Measurements from ENCODE around the gene DRC3. TPM values are rescaled to one million over a fixed set of nuclear protein-coding genes. Genes with fewer than 3 reads are reported as not detected.

Gene DRC3
- total and polyA plus RNA-seq, 10 of the 15 experiments (the other 5 are each of a cell fraction or from before 2014, with no cell fraction given), result 0.18 to 2.3 (median 0.60) TPM; not detected in 3

Other genes with a start within 250 kb of the DRC3 start
- 34.3 and 40.7 TPM in 2 replicates for gene SREBF1, start 135.9 kb upstream of the DRC3 start, total RNA-seq (2014; rRNA removed)
- gene SREBF1, start 135.9 kb upstream of the DRC3 start, total RNA-seq (2014; rRNA removed; fragmentation: Illumina TruSeq; extraction: Trizol), result 22.0 and 24.7 TPM in 2 replicates
- gene SREBF1, start 135.9 kb upstream of the DRC3 start, total RNA-seq (2021), result 84.6 and 86.3 TPM in 2 replicates
- gene SREBF1, start 135.9 kb upstream of the DRC3 start, polyA plus RNA-seq (2011; rRNA removed), result 10.7 and 18.8 TPM in 2 replicates
- 3.8 and 37.5 TPM in 2 replicates for gene SREBF1, start 135.9 kb upstream of the DRC3 start, polyA plus RNA-seq (2014; fragmentation: Illumina TruSeq; extraction: Trizol)
- gene SREBF1, start 135.9 kb upstream of the DRC3 start, polyA plus RNA-seq (2014; fragmentation: Nextera tagmentation; extraction: Ambion mirVana), result 1 to 10 TPM; 1.4 to 5.1 TPM
- 52.5 and 62.5 TPM in 2 replicates for gene SREBF1, start 135.9 kb upstream of the DRC3 start, polyA plus RNA-seq (2014; rRNA removed)
- 10 to 100 TPM; 10.1 to 11.0 TPM for gene SREBF1, start 135.9 kb upstream of the DRC3 start, polyA plus RNA-seq (2016; fragmentation: Nextera tagmentation; extraction: Ambion mirVana)
- 6.2 and 7.0 TPM in 2 replicates for gene TOM1L2, start 462 bp upstream of the DRC3 start, total RNA-seq (2014; rRNA removed)
- 5.2 and 6.4 TPM in 2 replicates for gene TOM1L2, start 462 bp upstream of the DRC3 start, total RNA-seq (2014; rRNA removed; fragmentation: Illumina TruSeq; extraction: Trizol)
- gene TOM1L2, start 462 bp upstream of the DRC3 start, total RNA-seq (2021), result 11.7 and 12.5 TPM in 2 replicates
- 11.9 and 19.2 TPM in 2 replicates for gene TOM1L2, start 462 bp upstream of the DRC3 start, polyA plus RNA-seq (2011; rRNA removed)
- 3.8 and 8.5 TPM in 2 replicates for gene TOM1L2, start 462 bp upstream of the DRC3 start, polyA plus RNA-seq (2014; fragmentation: Illumina TruSeq; extraction: Trizol)
- gene TOM1L2, start 462 bp upstream of the DRC3 start, polyA plus RNA-seq (2014; fragmentation: Nextera tagmentation; extraction: Ambion mirVana), result under 1 TPM; 0.19 to 0.42 TPM
- 8.4 and 9.3 TPM in 2 replicates for gene TOM1L2, start 462 bp upstream of the DRC3 start, polyA plus RNA-seq (2014; rRNA removed)
- gene TOM1L2, start 462 bp upstream of the DRC3 start, polyA plus RNA-seq (2016; fragmentation: Nextera tagmentation; extraction: Ambion mirVana), result 10 to 100 TPM in 1 of 2 experiments, 1 to 10 TPM in 1; 7.8 to 11.3 TPM
- gene ATPAF2, start 66.3 kb downstream of the DRC3 start, total RNA-seq (2014; rRNA removed), result 21.9 and 26.1 TPM in 2 replicates
- 18.4 and 19.8 TPM in 2 replicates for gene ATPAF2, start 66.3 kb downstream of the DRC3 start, total RNA-seq (2014; rRNA removed; fragmentation: Illumina TruSeq; extraction: Trizol)
- 27.0 and 33.2 TPM in 2 replicates for gene ATPAF2, start 66.3 kb downstream of the DRC3 start, total RNA-seq (2021)
- gene ATPAF2, start 66.3 kb downstream of the DRC3 start, polyA plus RNA-seq (2011; rRNA removed), result 17.4 and 28.7 TPM in 2 replicates
- gene ATPAF2, start 66.3 kb downstream of the DRC3 start, polyA plus RNA-seq (2014; fragmentation: Illumina TruSeq; extraction: Trizol), result 25.5 and 27.5 TPM in 2 replicates
- gene ATPAF2, start 66.3 kb downstream of the DRC3 start, polyA plus RNA-seq (2014; fragmentation: Nextera tagmentation; extraction: Ambion mirVana), result 10 to 100 TPM in 1 of 2 experiments, 1 to 10 TPM in 1; 6.5 to 15.3 TPM
- gene ATPAF2, start 66.3 kb downstream of the DRC3 start, polyA plus RNA-seq (2014; rRNA removed), result 28.0 and 29.4 TPM in 2 replicates
- gene ATPAF2, start 66.3 kb downstream of the DRC3 start, polyA plus RNA-seq (2016; fragmentation: Nextera tagmentation; extraction: Ambion mirVana), result 10 to 100 TPM; 32.8 to 33.0 TPM
- gene GID4, start 66.5 kb downstream of the DRC3 start, total RNA-seq (2014; rRNA removed), result 4.4 and 4.5 TPM in 2 replicates
- 3.3 and 3.7 TPM in 2 replicates for gene GID4, start 66.5 kb downstream of the DRC3 start, total RNA-seq (2014; rRNA removed; fragmentation: Illumina TruSeq; extraction: Trizol)
- 5.7 and 7.3 TPM in 2 replicates for gene GID4, start 66.5 kb downstream of the DRC3 start, total RNA-seq (2021)
- 6.1 and 6.3 TPM in 2 replicates for gene GID4, start 66.5 kb downstream of the DRC3 start, polyA plus RNA-seq (2011; rRNA removed)
- gene GID4, start 66.5 kb downstream of the DRC3 start, polyA plus RNA-seq (2014; fragmentation: Illumina TruSeq; extraction: Trizol), result 5.5 and 6.1 TPM in 2 replicates
- 1 to 10 TPM in 1 of 2 experiments, under 1 TPM in 1; 0.93 to 1.6 TPM for gene GID4, start 66.5 kb downstream of the DRC3 start, polyA plus RNA-seq (2014; fragmentation: Nextera tagmentation; extraction: Ambion mirVana)
- gene GID4, start 66.5 kb downstream of the DRC3 start, polyA plus RNA-seq (2014; rRNA removed), result 3.5 and 3.6 TPM in 2 replicates
- gene GID4, start 66.5 kb downstream of the DRC3 start, polyA plus RNA-seq (2016; fragmentation: Nextera tagmentation; extraction: Ambion mirVana), result 1 to 10 TPM; 3.4 to 3.6 TPM
- 54.0 and 57.8 TPM in 2 replicates for gene DRG2, start 115.1 kb downstream of the DRC3 start, total RNA-seq (2014; rRNA removed)
- gene DRG2, start 115.1 kb downstream of the DRC3 start, total RNA-seq (2014; rRNA removed; fragmentation: Illumina TruSeq; extraction: Trizol), result 37.7 and 42.1 TPM in 2 replicates
- 55.0 and 56.2 TPM in 2 replicates for gene DRG2, start 115.1 kb downstream of the DRC3 start, total RNA-seq (2021)
- 17.1 and 32.9 TPM in 2 replicates for gene DRG2, start 115.1 kb downstream of the DRC3 start, polyA plus RNA-seq (2011; rRNA removed)
- 19.3 and 35.2 TPM in 2 replicates for gene DRG2, start 115.1 kb downstream of the DRC3 start, polyA plus RNA-seq (2014; fragmentation: Illumina TruSeq; extraction: Trizol)
- 10 to 100 TPM in 1 of 2 experiments, 1 to 10 TPM in 1; 9.1 to 13.7 TPM for gene DRG2, start 115.1 kb downstream of the DRC3 start, polyA plus RNA-seq (2014; fragmentation: Nextera tagmentation; extraction: Ambion mirVana)
- gene DRG2, start 115.1 kb downstream of the DRC3 start, polyA plus RNA-seq (2014; rRNA removed), result 53.3 and 56.5 TPM in 2 replicates
- gene DRG2, start 115.1 kb downstream of the DRC3 start, polyA plus RNA-seq (2016; fragmentation: Nextera tagmentation; extraction: Ambion mirVana), result 10 to 100 TPM; 49.3 to 64.8 TPM
- gene MYO15A, start 135.9 kb downstream of the DRC3 start, total RNA-seq (2014; rRNA removed), result 0.22 and 0.23 TPM in 2 replicates
- 0.18 TPM in 1 of 2 replicates, not detected in the other for gene MYO15A, start 135.9 kb downstream of the DRC3 start, total RNA-seq (2014; rRNA removed; fragmentation: Illumina TruSeq; extraction: Trizol)
- gene MYO15A, start 135.9 kb downstream of the DRC3 start, total RNA-seq (2021), result 0.13 and 0.56 TPM in 2 replicates
- 0.71 and 0.77 TPM in 2 replicates for gene MYO15A, start 135.9 kb downstream of the DRC3 start, polyA plus RNA-seq (2011; rRNA removed)
- gene MYO15A, start 135.9 kb downstream of the DRC3 start, polyA plus RNA-seq (2014; fragmentation: Illumina TruSeq; extraction: Trizol), result 0.03 and 0.19 TPM in 2 replicates
- not detected for gene MYO15A, start 135.9 kb downstream of the DRC3 start, polyA plus RNA-seq (2014; fragmentation: Nextera tagmentation; extraction: Ambion mirVana)
- 0.10 and 0.20 TPM in 2 replicates for gene MYO15A, start 135.9 kb downstream of the DRC3 start, polyA plus RNA-seq (2014; rRNA removed)
- under 1 TPM in 1 of 2 experiments, not detected in 1; 0.03 TPM for gene MYO15A, start 135.9 kb downstream of the DRC3 start, polyA plus RNA-seq (2016; fragmentation: Nextera tagmentation; extraction: Ambion mirVana)
- gene ALKBH5, start 211.0 kb downstream of the DRC3 start, total RNA-seq (2014; rRNA removed), result 62.7 and 65.9 TPM in 2 replicates
- gene ALKBH5, start 211.0 kb downstream of the DRC3 start, total RNA-seq (2014; rRNA removed; fragmentation: Illumina TruSeq; extraction: Trizol), result 45.0 and 47.0 TPM in 2 replicates
- gene ALKBH5, start 211.0 kb downstream of the DRC3 start, total RNA-seq (2021), result 77.0 and 78.3 TPM in 2 replicates
- 98.6 and 99.9 TPM in 2 replicates for gene ALKBH5, start 211.0 kb downstream of the DRC3 start, polyA plus RNA-seq (2011; rRNA removed)
- gene ALKBH5, start 211.0 kb downstream of the DRC3 start, polyA plus RNA-seq (2014; fragmentation: Illumina TruSeq; extraction: Trizol), result 34.8 and 44.7 TPM in 2 replicates
- gene ALKBH5, start 211.0 kb downstream of the DRC3 start, polyA plus RNA-seq (2014; fragmentation: Nextera tagmentation; extraction: Ambion mirVana), result 10 to 100 TPM; 13.7 to 31.8 TPM
- 51.8 and 54.0 TPM in 2 replicates for gene ALKBH5, start 211.0 kb downstream of the DRC3 start, polyA plus RNA-seq (2014; rRNA removed)
- gene ALKBH5, start 211.0 kb downstream of the DRC3 start, polyA plus RNA-seq (2016; fragmentation: Nextera tagmentation; extraction: Ambion mirVana), result 10 to 100 TPM; 53.0 to 59.3 TPM